GM18951 (cell line): ENCODE data around the gene GULP1.

ENCODE experiments used
- POLR2A ChIP-seq: IDR thresholded peaks from 4 replicates; pipeline ENCODE4 v1.6.1; 2011; ENCODE audit warnings: mild to moderate bottlenecking; ENCODE audit not compliant: insufficient read length, insufficient read depth; ENCODE audit errors: extremely low read depth
- in situ Hi-C: fragments of 300-500 bp; cut with MboI; formaldehyde crosslinking; loops from one replicate; pipeline ENCODE4 v1.12.0; 2022; ENCODE audit warnings: low sequenced_read_pairs, mixed read lengths, inconsistent platforms; ENCODE audit not compliant: unreplicated experiment

GULP1 gene

GRCh38 chr2:188628989-188629752 lies 337.5 kb downstream of the GULP1 start:
- in situ Hi-C loops, result no loop called here
- no peak for TF ChIP-seq POLR2A

GRCh38 chr2:188629753-188630527 lies 338.3 kb downstream of the GULP1 start:
- TF ChIP-seq POLR2A, result no peak
- in situ Hi-C loops, result no loop called here

GRCh38 chr2:188631037-188631809 lies 339.5 kb downstream of the GULP1 start:
- no peak for TF ChIP-seq POLR2A
- in situ Hi-C loops, result no loop called here

- in situ Hi-C loops, result no loop called here
- TF ChIP-seq POLR2A, result no peak
These were observed 343.0 kb downstream of the GULP1 start for GRCh38 chr2:188634656-188635055.
